ENCODE results near the gene GGA3.

- TF ChIP-seq CTCF (IDR thresholded peaks at IDR 0.05): no peak
- TF ChIP-seq POLR2A (IDR thresholded peaks at IDR 0.05): no peak
These were observed 19.9 kb downstream of the GGA3 start for GRCh38 chr17:75241502-75241901.
